ENCODE measurements around the gene CTU2. TPM values are rescaled to one million over a fixed set of nuclear protein-coding genes. Genes with fewer than 3 reads are reported as not detected.

CTU2 gene
- total and polyA plus RNA-seq, 9 of the 15 experiments (the other 6 are each of a cell fraction or from before 2014, with no cell fraction given): 1.3 to 105 (median 23.2) TPM

DNA sequence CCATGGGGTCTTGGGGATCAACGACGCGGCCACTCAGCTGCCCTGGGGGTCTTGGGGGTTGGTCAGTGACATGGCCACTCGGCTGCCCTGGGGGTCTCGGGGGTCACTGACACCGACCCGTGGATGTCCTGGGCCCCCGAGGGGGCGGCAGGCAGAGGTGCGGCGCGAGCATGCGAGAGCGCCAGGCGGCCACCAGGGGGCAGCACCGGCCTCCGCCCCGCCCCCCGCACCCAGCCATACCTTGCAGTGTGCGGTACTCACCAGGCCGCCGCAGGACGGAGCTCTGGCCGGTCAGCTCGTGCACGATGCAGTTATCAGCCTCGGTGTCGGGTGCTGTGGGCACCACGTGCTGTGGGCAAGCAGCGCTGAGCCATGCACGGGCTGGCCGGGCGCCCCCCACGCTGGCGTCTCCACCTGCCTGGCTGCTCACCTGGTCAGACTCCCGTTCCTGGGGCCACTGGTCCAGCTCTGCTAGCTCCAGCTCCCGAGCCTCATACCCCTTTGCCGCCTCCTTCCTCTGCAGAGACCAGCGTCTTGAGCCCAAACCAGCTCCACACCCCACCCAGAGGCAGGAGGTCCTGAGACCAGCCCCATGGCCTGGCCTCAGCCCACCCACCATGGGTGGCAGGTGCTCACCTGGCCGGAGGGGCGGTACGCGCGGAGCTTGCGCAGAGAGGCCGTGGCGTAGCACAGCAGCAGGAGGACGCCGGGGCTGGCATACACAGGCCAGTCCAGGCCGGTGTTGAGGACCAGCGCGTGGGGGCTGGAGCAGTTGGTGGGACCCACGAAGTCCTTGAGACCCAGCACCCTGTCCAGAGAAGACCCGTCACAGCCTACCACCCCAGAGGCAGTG, 31.2 kb downstream of the CTU2 start (continued):
- no peak for TF ChIP-seq RBM17 (IDR thresholded peaks at IDR 0.05; ENCODE audit: borderline replicate concordance, low read depth, low read length)
- peak; percentile 99 for TF ChIP-seq CTCFL (IDR thresholded peaks at IDR 0.05; ENCODE audit: borderline replicate concordance, insufficient read depth, low read depth, low read length, poor library complexity, severe bottlenecking)
- TF ChIP-seq, protein P1, sequence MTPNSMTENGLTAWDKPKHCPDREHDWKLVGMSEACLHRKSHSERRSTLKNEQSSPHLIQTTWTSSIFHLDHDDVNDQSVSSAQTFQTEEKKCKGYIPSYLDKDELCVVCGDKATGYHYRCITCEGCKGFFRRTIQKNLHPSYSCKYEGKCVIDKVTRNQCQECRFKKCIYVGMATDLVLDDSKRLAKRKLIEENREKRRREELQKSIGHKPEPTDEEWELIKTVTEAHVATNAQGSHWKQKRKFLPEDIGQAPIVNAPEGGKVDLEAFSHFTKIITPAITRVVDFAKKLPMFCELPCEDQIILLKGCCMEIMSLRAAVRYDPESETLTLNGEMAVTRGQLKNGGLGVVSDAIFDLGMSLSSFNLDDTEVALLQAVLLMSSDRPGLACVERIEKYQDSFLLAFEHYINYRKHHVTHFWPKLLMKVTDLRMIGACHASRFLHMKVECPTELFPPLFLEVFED (CRISPR knock-in tag; conservative IDR thresholded peaks at IDR 0.05): no peak
- TF ChIP-seq ZNF436 (CRISPR knock-in tag; IDR thresholded peaks at IDR 0.05): no peak
- no peak for TF ChIP-seq ZNF609 (CRISPR knock-in tag; IDR thresholded peaks at IDR 0.05; ENCODE audit: borderline replicate concordance)
- peak; percentile 60 for TF ChIP-seq JUND (IDR thresholded peaks at IDR 0.05; ENCODE audit: borderline replicate concordance, low read depth, low read length)
- peak; percentile 22; the same call in 1 of the 3 replicates for TF ChIP-seq JUND (tag; IDR thresholded peaks at IDR 0.05; ENCODE audit: borderline replicate concordance, low read depth, low read length)
- TF ChIP-seq NBN (IDR thresholded peaks at IDR 0.05; ENCODE audit: low read depth): no peak
- TF ChIP-seq FOXO4 (CRISPR knock-in tag; IDR thresholded peaks at IDR 0.05): no peak
- no peak for TF ChIP-seq BCL6 (CRISPR knock-in tag; IDR thresholded peaks at IDR 0.05)
- no peak for TF ChIP-seq GTF2E2 (tag; IDR thresholded peaks at IDR 0.05)
- TF ChIP-seq, protein P2, sequence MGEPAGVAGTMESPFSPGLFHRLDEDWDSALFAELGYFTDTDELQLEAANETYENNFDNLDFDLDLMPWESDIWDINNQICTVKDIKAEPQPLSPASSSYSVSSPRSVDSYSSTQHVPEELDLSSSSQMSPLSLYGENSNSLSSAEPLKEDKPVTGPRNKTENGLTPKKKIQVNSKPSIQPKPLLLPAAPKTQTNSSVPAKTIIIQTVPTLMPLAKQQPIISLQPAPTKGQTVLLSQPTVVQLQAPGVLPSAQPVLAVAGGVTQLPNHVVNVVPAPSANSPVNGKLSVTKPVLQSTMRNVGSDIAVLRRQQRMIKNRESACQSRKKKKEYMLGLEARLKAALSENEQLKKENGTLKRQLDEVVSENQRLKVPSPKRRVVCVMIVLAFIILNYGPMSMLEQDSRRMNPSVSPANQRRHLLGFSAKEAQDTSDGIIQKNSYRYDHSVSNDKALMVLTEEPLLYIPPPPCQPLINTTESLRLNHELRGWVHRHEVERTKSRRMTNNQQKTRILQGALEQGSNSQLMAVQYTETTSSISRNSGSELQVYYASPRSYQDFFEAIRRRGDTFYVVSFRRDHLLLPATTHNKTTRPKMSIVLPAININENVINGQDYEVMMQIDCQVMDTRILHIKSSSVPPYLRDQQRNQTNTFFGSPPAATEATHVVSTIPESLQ (CRISPR knock-in tag; IDR thresholded peaks at IDR 0.05): no peak
- TF ChIP-seq SAFB2 (IDR thresholded peaks at IDR 0.05; ENCODE audit: borderline replicate concordance, low read depth, low read length, severe bottlenecking): no peak
- no peak for TF ChIP-seq HSF4 (CRISPR knock-in tag; IDR thresholded peaks at IDR 0.05; ENCODE audit: borderline replicate concordance)
